ENCODE measurements around the gene WDR3.

WDR3 gene

GRCh38 chr1:117959364-117959763, 29.8 kb downstream of the WDR3 start:
- DNase-seq: no peak

- no peak for DNase-seq
These were observed 34.9 kb downstream of the WDR3 start for GRCh38 chr1:117964290-117965038.

- no peak for DNase-seq
These were observed 37.9 kb downstream of the WDR3 start for GRCh38 chr1:117967477-117967876.

GRCh38 chr1:117967881-117968280, 38.3 kb downstream of the WDR3 start:
- DNase-seq: no peak

- no peak for DNase-seq
These were observed 40.7 kb downstream of the WDR3 start for GRCh38 chr1:117970252-117970651.

GRCh38 chr1:117971777-117972176, 42.2 kb downstream of the WDR3 start:
- DNase-seq: no peak

- DNase-seq: no peak
These were observed 46.8 kb downstream of the WDR3 start for GRCh38 chr1:117976381-117976780.

- no peak for DNase-seq
These were observed 52.1 kb downstream of the WDR3 start for GRCh38 chr1:117981455-117982192.

GRCh38 chr1:117985239-117985638, 55.7 kb downstream of the WDR3 start:
- no peak for DNase-seq

- no peak for DNase-seq
These were observed 56.4 kb downstream of the WDR3 start for GRCh38 chr1:117985973-117986372.

- no peak for DNase-seq
These were observed 74.8 kb downstream of the WDR3 start for GRCh38 chr1:118004312-118004711.

GRCh38 chr1:118007391-118007790, 77.9 kb downstream of the WDR3 start:
- DNase-seq: no peak

- DNase-seq: no peak
These were observed 78.5 kb downstream of the WDR3 start for GRCh38 chr1:118008011-118008410.

- no peak for DNase-seq
These were observed 83.1 kb downstream of the WDR3 start for GRCh38 chr1:118012515-118013124.

- no peak for DNase-seq
These were observed 83.8 kb downstream of the WDR3 start for GRCh38 chr1:118013336-118013735.

GRCh38 chr1:118013938-118014337, 84.4 kb downstream of the WDR3 start:
- DNase-seq: no peak

Data from NCI-H748 treated with DMSO at 0.1 percent for 48 hours (cell line).